ENCODE results near the gene GSE1.

The GSE1 gene

DNA sequence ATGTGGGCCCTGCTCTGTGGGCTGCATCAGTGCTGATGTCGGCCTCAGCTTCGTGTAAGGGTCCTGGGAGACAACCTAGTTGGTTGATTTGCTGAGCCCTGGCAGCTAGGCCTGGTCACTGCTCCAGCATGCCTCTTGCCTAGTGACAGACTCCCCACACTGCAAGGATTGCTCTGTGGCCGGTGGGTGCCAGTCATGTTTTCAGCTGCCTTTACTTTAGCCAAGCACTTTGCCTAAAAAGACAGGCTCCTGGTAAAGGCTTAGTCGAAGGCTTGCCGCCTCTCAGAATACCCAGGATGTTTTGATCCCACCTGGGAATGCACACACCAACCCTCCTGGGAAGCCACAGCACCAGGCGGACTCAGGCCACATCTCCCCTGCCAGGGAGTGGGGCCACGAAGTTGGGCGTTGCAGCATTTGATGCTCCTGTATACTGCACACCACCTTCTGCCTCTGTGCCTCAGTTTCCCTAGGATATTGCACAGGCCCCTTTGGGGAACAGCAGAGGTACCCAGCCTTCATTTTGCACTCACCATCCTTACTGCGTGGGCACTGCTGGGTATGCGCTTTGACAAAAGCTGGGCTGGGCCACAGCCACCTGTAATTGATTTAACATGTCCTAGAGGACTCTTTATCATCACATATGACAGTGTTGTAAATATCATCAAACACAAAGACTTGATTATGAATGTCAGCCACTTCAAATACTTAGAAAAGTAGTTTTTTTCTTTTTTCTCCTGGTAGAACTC lies 55.7 kb downstream of the GSE1 start:
- Histone ChIP-seq H3K9ac (ENCODE audit: low read depth, low read length) (no peak overlapping the region), H3K9me3 (ENCODE audit: control insufficient read depth, insufficient read depth, low read length) (no peaks in the 10 kb centered on the region), H3K4me3 (ENCODE audit: low read depth, low read length) (no peak overlapping the region), H3K27me3 (ENCODE audit: control insufficient read depth, insufficient read depth, low read length) (no peaks in the 10 kb centered on the region), H3K4me1 (ENCODE audit: control insufficient read depth, insufficient read depth, low read length) (no peaks in the 10 kb centered on the region), H3K36me3 (ENCODE audit: control insufficient read depth, insufficient read depth, low read length) (peaks cover 68% of the 10 kb centered on the region)

DNA sequence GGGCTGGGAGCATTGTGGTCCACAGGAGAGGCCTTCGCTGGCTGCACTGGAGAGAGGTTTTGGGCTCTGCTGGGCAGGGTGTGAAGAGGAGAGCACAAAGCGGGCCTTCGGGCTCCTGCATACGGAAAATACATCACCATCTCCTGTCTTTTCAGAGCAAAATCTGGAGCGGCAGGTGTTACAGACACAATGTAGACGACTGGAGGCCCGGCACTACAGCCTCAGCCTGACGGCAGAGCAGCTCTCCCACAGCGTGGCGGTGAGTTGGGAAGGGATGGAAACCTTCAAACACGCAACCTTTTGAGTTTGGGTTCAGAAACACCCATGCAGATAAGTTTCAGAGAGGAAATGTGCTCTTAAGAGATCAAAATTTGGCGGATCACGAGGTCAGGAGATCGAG lies 57.7 kb downstream of the GSE1 start:
- peaks cover 62% of the 10 kb centered on the region for H3K36me3 ChIP-seq (ENCODE audit: control insufficient read depth, insufficient read depth, low read length)
- H3K4me3 ChIP-seq (ENCODE audit: low read depth, low read length): no peak overlapping the region
- H3K9me3 ChIP-seq (ENCODE audit: control insufficient read depth, insufficient read depth, low read length): no peaks in the 10 kb centered on the region
- H3K9ac ChIP-seq (ENCODE audit: low read depth, low read length): no peak overlapping the region
- no peaks in the 10 kb centered on the region for H3K4me1 ChIP-seq (ENCODE audit: control insufficient read depth, insufficient read depth, low read length)
- H3K27me3 ChIP-seq (ENCODE audit: control insufficient read depth, insufficient read depth, low read length): no peaks in the 10 kb centered on the region

DNA sequence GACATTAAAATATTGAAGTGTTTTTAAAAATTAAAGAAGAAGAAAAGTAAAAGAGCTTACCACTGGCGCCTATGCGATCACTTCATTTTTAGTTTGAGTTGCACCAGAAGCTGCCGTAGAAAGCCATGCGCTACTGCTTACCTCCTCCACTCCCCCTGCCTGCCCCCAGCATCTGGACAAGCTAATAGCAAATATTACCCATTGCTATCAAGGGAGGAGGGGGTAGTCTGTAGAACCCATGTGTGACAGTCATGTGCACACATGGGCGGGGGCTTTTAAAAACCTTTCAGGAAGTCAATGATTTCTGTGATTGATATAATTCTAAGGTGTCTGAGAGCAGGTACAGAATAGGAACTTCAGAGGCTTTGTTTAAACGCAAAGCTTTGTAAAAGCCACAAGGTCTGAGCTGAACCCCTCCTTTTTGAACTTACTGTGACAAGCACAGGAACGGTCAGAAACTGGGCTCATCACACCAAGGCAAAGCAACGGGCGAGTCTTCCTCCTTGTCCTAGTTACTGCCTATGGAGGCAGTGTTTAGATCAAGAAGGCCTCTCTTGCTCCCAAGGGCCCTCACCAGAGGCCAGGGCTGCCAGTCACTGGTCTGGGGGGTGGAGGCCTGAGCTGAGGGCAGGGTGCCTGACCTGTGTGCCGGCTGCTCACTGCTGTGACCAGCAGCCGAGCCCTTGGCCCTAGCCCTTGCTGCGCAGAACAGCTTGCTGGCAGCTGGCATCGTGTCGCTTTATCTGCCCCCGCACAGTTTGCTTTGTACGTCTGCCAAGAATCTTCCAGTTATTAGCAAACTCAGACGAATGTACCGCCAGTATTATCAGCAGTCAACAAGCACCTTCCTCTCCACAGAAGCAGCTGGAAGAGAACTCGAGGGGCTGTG lies 60.7 kb downstream of the GSE1 start:
- H3K4me1 ChIP-seq (ENCODE audit: control insufficient read depth, insufficient read depth, low read length): no peaks in the 10 kb centered on the region
- H3K4me3 ChIP-seq (ENCODE audit: low read depth, low read length): no peak overlapping the region
- no peaks in the 10 kb centered on the region for H3K27me3 ChIP-seq (ENCODE audit: control insufficient read depth, insufficient read depth, low read length)
- peaks cover 50% of the 10 kb centered on the region for H3K36me3 ChIP-seq (ENCODE audit: control insufficient read depth, insufficient read depth, low read length)
- no peaks in the 10 kb centered on the region for H3K9me3 ChIP-seq (ENCODE audit: control insufficient read depth, insufficient read depth, low read length)
- no peak overlapping the region for H3K9ac ChIP-seq (ENCODE audit: low read depth, low read length)

DNA sequence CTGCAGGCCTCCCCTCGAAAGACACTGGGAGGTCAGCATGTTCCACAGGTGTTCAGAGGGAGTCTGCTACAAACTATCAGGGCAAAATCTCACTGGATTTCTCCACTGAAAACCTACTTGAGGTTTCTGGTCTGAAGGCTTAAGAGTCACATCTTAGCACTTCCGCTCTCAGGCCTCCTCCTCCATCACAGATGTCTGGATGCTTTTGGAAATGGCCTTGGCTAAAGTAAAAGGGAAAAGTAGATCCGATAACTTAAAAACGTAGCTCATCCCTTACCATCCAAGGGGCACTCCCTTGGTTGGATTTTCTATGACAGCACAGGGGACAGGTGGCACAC lies 61.3 kb downstream of the GSE1 start:
- Histone ChIP-seq H3K4me1 (ENCODE audit: control insufficient read depth, insufficient read depth, low read length) (no peaks in the 10 kb centered on the region), H3K4me3 (ENCODE audit: low read depth, low read length) (no peak overlapping the region), H3K36me3 (ENCODE audit: control insufficient read depth, insufficient read depth, low read length) (peaks cover 48% of the 10 kb centered on the region), H3K9me3 (ENCODE audit: control insufficient read depth, insufficient read depth, low read length) (no peaks in the 10 kb centered on the region), H3K27me3 (ENCODE audit: control insufficient read depth, insufficient read depth, low read length) (no peaks in the 10 kb centered on the region), H3K9ac (ENCODE audit: low read depth, low read length) (no peak overlapping the region)

DNA sequence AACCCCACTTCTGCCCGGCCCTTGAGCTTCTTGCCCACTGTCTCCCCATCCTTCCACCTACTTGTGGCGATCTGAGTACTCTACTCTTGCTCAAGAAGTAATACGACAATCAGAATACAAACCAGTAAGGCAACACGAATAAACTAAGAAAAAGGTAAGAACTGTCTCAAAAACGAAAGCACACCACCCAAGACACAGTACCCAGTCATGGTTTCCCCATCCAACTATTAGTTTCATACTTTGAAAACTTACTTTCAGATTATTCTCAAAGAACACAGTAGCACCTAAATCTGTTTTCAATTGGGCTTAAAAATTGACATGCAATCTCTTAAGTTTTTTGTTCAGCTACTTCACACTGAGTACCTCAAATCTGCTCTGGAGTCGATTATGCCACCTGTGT lies 61.7 kb downstream of the GSE1 start:
- H3K9me3 ChIP-seq (ENCODE audit: control insufficient read depth, insufficient read depth, low read length): no peaks in the 10 kb centered on the region
- H3K27me3 ChIP-seq (ENCODE audit: control insufficient read depth, insufficient read depth, low read length): no peaks in the 10 kb centered on the region
- no peak overlapping the region for H3K4me3 ChIP-seq (ENCODE audit: low read depth, low read length)
- no peak overlapping the region for H3K9ac ChIP-seq (ENCODE audit: low read depth, low read length)
- peaks cover 48% of the 10 kb centered on the region for H3K36me3 ChIP-seq (ENCODE audit: control insufficient read depth, insufficient read depth, low read length)
- no peaks in the 10 kb centered on the region for H3K4me1 ChIP-seq (ENCODE audit: control insufficient read depth, insufficient read depth, low read length)

DNA sequence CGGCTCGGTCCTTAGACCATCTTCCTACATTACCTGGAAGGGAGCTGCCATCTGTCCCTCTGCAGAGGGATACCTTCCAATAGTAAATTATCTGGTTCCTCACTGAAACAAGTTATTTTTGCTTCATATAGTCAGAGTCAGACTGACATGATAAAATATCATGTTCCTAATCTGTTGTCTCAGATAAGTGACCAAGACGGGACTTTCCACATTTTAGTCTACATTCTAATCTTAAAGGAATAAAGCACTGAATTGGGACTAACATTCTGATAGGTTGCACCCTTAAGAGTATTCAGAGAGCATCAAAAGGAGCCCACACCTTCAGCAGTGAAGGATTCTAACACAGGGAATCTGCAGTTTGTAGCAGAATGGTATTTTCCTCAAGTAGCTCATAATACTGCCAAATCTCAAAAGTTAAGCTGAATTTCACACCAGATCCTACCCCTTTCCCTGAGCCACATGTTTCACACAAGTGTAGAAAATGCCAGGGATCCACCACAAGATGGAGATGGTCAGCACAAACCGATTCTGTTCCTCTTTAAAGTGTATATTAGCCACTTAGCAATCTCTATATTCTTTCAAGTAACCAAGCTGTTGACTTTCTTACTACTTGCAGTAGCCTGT lies 62.2 kb downstream of the GSE1 start:
- peaks cover 52% of the 10 kb centered on the region for H3K36me3 ChIP-seq (ENCODE audit: control insufficient read depth, insufficient read depth, low read length)
- no peaks in the 10 kb centered on the region for H3K4me1 ChIP-seq (ENCODE audit: control insufficient read depth, insufficient read depth, low read length)
- H3K9me3 ChIP-seq (ENCODE audit: control insufficient read depth, insufficient read depth, low read length): no peaks in the 10 kb centered on the region
- no peak overlapping the region for H3K4me3 ChIP-seq (ENCODE audit: low read depth, low read length)
- no peaks in the 10 kb centered on the region for H3K27me3 ChIP-seq (ENCODE audit: control insufficient read depth, insufficient read depth, low read length)
- no peak overlapping the region for H3K9ac ChIP-seq (ENCODE audit: low read depth, low read length)

DNA sequence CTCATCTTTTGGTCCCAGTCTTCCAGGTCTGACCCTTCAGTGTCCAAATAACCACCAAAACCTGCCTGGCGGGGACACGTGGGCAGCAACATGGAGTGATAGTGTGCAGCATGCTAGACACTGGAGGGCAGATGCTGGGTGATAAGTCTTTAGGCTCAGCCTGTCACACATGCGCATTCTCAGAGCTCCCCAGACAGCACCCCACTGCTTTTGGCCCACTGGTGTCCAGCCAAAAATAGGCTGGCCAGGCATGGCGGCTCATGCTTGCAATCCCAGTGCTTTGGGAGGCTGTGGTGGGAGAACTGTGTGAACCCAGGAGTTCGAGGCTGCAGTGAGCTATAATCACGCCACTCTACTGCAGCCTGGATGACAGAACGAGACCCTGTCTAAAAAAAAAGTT lies 63.3 kb downstream of the GSE1 start:
- no peaks in the 10 kb centered on the region for H3K4me1 ChIP-seq (ENCODE audit: control insufficient read depth, insufficient read depth, low read length)
- H3K4me3 ChIP-seq (ENCODE audit: low read depth, low read length): no peak overlapping the region
- no peaks in the 10 kb centered on the region for H3K9me3 ChIP-seq (ENCODE audit: control insufficient read depth, insufficient read depth, low read length)
- no peaks in the 10 kb centered on the region for H3K27me3 ChIP-seq (ENCODE audit: control insufficient read depth, insufficient read depth, low read length)
- H3K9ac ChIP-seq (ENCODE audit: low read depth, low read length): no peak overlapping the region
- peaks cover 56% of the 10 kb centered on the region for H3K36me3 ChIP-seq (ENCODE audit: control insufficient read depth, insufficient read depth, low read length)

DNA sequence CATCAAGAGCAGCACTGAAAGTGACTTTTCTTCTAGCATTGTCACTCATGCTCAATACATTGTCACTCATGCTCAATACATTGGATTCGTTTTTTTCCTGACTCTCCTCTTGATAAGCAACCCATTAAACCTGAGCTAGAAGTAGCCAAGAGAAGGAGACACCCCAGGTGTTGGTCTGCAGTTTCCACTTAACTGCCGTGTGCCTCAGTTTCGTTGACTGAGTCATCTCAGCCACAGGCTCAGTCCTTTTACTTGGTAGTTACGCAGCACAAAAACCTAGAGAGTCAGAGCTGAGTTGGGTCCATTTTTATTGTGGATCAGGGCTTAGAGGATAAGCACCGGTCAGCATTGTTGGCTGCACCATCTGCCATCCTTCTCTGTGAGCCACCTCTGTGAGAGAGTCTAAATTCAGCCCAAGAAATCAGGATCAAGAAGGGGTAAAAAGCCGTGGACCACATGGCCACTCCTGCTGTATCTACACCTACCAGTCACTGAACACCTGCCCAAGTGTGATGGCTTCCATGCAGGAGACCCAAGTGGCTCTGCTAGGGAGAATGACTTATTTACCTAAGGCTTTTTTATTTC lies 64.4 kb downstream of the GSE1 start:
- no peaks in the 10 kb centered on the region for H3K27me3 ChIP-seq (ENCODE audit: control insufficient read depth, insufficient read depth, low read length)
- peaks cover 48% of the 10 kb centered on the region for H3K36me3 ChIP-seq (ENCODE audit: control insufficient read depth, insufficient read depth, low read length)

DNA sequence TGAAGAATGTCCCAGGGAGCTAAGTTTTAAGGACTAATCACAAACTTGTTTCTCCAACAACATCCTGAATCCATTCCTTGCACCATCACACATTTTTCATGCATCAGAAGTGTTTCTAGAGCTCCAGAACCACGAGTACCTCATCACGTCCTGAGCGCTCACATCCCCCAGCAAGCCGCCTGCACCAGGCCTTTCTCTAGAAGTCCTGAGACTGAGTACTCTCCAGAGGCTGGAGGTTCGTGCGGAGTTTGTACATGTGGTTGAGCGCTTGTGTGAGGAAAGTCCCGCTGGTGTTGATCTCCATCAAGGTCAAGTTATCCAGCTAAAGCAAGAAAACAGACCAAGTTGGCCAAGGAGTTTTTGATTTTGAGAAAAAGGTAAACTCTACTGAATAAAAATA lies 64.9 kb downstream of the GSE1 start:
- H3K27me3 ChIP-seq (ENCODE audit: control insufficient read depth, insufficient read depth, low read length): no peaks in the 10 kb centered on the region
- no peak overlapping the region for H3K4me3 ChIP-seq (ENCODE audit: low read depth, low read length)
- peaks cover 48% of the 10 kb centered on the region for H3K36me3 ChIP-seq (ENCODE audit: control insufficient read depth, insufficient read depth, low read length)
- no peaks in the 10 kb centered on the region for H3K4me1 ChIP-seq (ENCODE audit: control insufficient read depth, insufficient read depth, low read length)
- no peak overlapping the region for H3K9ac ChIP-seq (ENCODE audit: low read depth, low read length)
- no peaks in the 10 kb centered on the region for H3K9me3 ChIP-seq (ENCODE audit: control insufficient read depth, insufficient read depth, low read length)

More for the DNA sequence above, 64.4 kb downstream of the GSE1 start:
- H3K9me3 ChIP-seq (ENCODE audit: control insufficient read depth, insufficient read depth, low read length): no peaks in the 10 kb centered on the region
- H3K9ac ChIP-seq (ENCODE audit: low read depth, low read length): no peak overlapping the region
- H3K4me3 ChIP-seq (ENCODE audit: low read depth, low read length): no peak overlapping the region
- no peaks in the 10 kb centered on the region for H3K4me1 ChIP-seq (ENCODE audit: control insufficient read depth, insufficient read depth, low read length)

DNA sequence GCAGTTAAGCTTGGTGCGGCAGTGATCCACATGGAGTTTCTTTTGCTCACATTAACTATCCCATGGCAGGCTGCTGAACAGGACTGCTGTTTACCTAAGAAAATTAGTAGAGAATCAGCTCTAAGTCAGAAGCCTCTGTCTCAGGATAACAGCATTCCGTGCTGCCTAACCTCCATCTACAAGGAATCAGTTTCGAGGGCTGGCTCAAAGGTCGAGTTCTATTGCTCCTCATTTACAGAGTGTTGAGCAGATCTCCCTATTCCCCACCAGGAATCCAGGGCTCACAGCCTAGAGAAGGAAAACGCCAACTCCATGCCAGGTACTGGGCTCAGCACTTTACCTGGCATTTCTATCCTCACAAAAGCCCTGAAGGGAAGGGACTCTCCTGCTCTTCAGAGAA lies 65.7 kb downstream of the GSE1 start:
- Histone ChIP-seq H3K9ac (ENCODE audit: low read depth, low read length) (no peak overlapping the region), H3K27me3 (ENCODE audit: control insufficient read depth, insufficient read depth, low read length) (no peaks in the 10 kb centered on the region), H3K36me3 (ENCODE audit: control insufficient read depth, insufficient read depth, low read length) (peaks cover 48% of the 10 kb centered on the region), H3K4me1 (ENCODE audit: control insufficient read depth, insufficient read depth, low read length) (no peaks in the 10 kb centered on the region), H3K9me3 (ENCODE audit: control insufficient read depth, insufficient read depth, low read length) (no peaks in the 10 kb centered on the region), H3K4me3 (ENCODE audit: low read depth, low read length) (no peak overlapping the region)

DNA sequence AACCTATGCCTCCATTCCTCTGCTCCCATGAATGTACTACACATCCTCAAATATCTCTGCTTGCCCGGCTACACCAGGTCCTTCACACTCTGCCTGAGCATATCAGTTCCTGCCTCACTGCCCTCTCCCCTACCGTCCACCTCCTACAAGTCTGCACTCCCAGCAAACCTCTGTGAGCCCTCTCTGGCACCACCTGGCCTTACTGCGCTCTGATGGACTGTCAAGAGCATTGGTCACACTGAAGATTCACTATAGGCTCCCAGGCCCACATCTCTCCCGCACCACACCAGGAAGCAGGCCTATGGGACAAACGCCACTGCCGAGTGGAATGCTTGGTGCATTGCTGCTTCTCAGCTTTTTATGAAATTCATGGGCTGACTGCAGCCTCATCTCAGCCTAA lies 66.7 kb downstream of the GSE1 start:
- H3K9ac ChIP-seq (ENCODE audit: low read depth, low read length): no peak overlapping the region
- H3K36me3 ChIP-seq (ENCODE audit: control insufficient read depth, insufficient read depth, low read length): peaks cover 41% of the 10 kb centered on the region
- no peaks in the 10 kb centered on the region for H3K4me1 ChIP-seq (ENCODE audit: control insufficient read depth, insufficient read depth, low read length)
- H3K27me3 ChIP-seq (ENCODE audit: control insufficient read depth, insufficient read depth, low read length): no peaks in the 10 kb centered on the region
- no peaks in the 10 kb centered on the region for H3K9me3 ChIP-seq (ENCODE audit: control insufficient read depth, insufficient read depth, low read length)
- no peak overlapping the region for H3K4me3 ChIP-seq (ENCODE audit: low read depth, low read length)
